Osteoblast (primary cell): ENCODE measurements around the gene COL11A1. TPM values are rescaled to one million over a fixed set of nuclear protein-coding genes. Genes with fewer than 3 reads are reported as not detected.
A peak's percentile ranks its signal among the peaks of the same experiment; 100 is the strongest.

ENCODE experiments used
- DNase-seq: peaks from one replicate; pipeline ENCODE4 v3.0.0; 2011; ENCODE audit warnings: low spot score, mixed read lengths; ENCODE audit not compliant: insufficient read length; ENCODE audit errors: missing footprints
- H2AFZ ChIP-seq: 2 replicates; pipeline ENCODE4 v1.6.0; 2011; ENCODE audit warnings: mild to moderate bottlenecking, low read length
- H3K27ac ChIP-seq: 2 replicates; pipeline ENCODE4 v1.5.1; 2011; ENCODE audit warnings: mild to moderate bottlenecking, low read depth, low read length, moderate library complexity
- H3K27me3 ChIP-seq: 2 replicates; pipeline ENCODE4 v1.6.0; 2012; ENCODE audit warnings: mild to moderate bottlenecking, control low read depth, inconsistent platforms, low read length, moderate library complexity; ENCODE audit not compliant: insufficient read depth
- H3K36me3 ChIP-seq: 2 replicates; pipeline ENCODE4 v1.5.1; 2011; ENCODE audit warnings: mild to moderate bottlenecking, low read length, control low read depth, moderate library complexity; ENCODE audit not compliant: insufficient read depth
- H3K4me1 ChIP-seq: 2 replicates; pipeline ENCODE4 v1.5.1; 2011; ENCODE audit warnings: mild to moderate bottlenecking, low read length, control low read depth, moderate library complexity; ENCODE audit not compliant: insufficient read depth
- H3K4me2 ChIP-seq: 2 replicates; pipeline ENCODE4 v1.6.0; 2011; ENCODE audit warnings: mild to moderate bottlenecking, low read length; ENCODE audit not compliant: insufficient read depth
- H3K4me3 ChIP-seq: fragments of 200-600 bp; sonication (generic); 3 replicates; pipeline ENCODE4 v1.5.1; 2012; ENCODE audit warnings: mild to moderate bottlenecking, low read length, inconsistent platforms; ENCODE audit not compliant: insufficient read depth
- H3K79me2 ChIP-seq: 2 replicates; pipeline ENCODE4 v1.6.0; 2012; ENCODE audit warnings: mild to moderate bottlenecking, low read length, control low read depth, inconsistent platforms; ENCODE audit not compliant: insufficient read depth
- H3K9me3 ChIP-seq: 2 replicates; pipeline ENCODE4 v1.5.1; 2011; ENCODE audit warnings: low read depth, low read length, control low read depth
- H4K20me1 ChIP-seq: 2 replicates; pipeline ENCODE4 v1.6.0; 2012; ENCODE audit warnings: mild to moderate bottlenecking, low read length, control low read depth; ENCODE audit not compliant: insufficient read depth
- CTCF ChIP-seq: IDR thresholded peaks from 2 replicates; pipeline ENCODE4 v1.5.1; 2011; ENCODE audit warnings: mild to moderate bottlenecking, low read depth, low read length, moderate library complexity; ENCODE audit errors: extremely low read depth
- total RNA-seq: library from RNA; depleted of rRNA; stranded (reverse); fragments of >200 nt; gene quantifications from 2 replicates; pipeline ENCODE4 v1.2.3, GENCODE V29; 2012

Gene COL11A1
- total RNA-seq, 1 donor, result 158 TPM

- no peaks in the 10 kb centered on the region for H3K9me3 ChIP-seq
- H2AFZ ChIP-seq, result no peak overlapping the region
- no peaks in the 10 kb centered on the region for H3K27me3 ChIP-seq
- no peak for DNase-seq
- H3K36me3 ChIP-seq, result no peaks in the 10 kb centered on the region
- no peaks in the 10 kb centered on the region for H4K20me1 ChIP-seq
- TF ChIP-seq CTCF, result no peak
- H3K27ac ChIP-seq, result no peak overlapping the region
- peaks cover 5% of the 10 kb centered on the region for H3K4me1 ChIP-seq
- H3K79me2 ChIP-seq, result no peaks in the 10 kb centered on the region
- H3K4me2 ChIP-seq, result no peak overlapping the region
- H3K4me3 ChIP-seq, result no peak overlapping the region
These were observed 3.6 kb upstream of the COL11A1 start for GRCh38 chr1:103111926-103112325.

- no peak for DNase-seq
- TF ChIP-seq CTCF, result no peak
- no peak overlapping the region for H3K27ac ChIP-seq
These were observed 2.4 kb upstream of the COL11A1 start for GRCh38 chr1:103110701-103111100.

GRCh38 chr1:103109311-103109920 lies 1.1 kb upstream of the COL11A1 start:
- Histone ChIP-seq H3K4me3 (no peak overlapping the region), H3K4me2 (peak overlapping the region; percentile 94), H3K27me3 (no peaks in the 10 kb centered on the region)

More at GRCh38 chr1:103110701-103111100, 2.4 kb upstream of the COL11A1 start:
- Histone ChIP-seq H3K79me2 (no peaks in the 10 kb centered on the region), H4K20me1 (no peaks in the 10 kb centered on the region), H3K4me2 (no peak overlapping the region), H2AFZ (no peak overlapping the region), H3K9me3 (no peaks in the 10 kb centered on the region), H3K4me1 (peaks cover 10% of the 10 kb centered on the region), H3K27me3 (no peaks in the 10 kb centered on the region), H3K4me3 (no peak overlapping the region), H3K36me3 (no peaks in the 10 kb centered on the region)

More at GRCh38 chr1:103109311-103109920, 1.1 kb upstream of the COL11A1 start:
- Histone ChIP-seq H3K36me3 (no peaks in the 10 kb centered on the region), H4K20me1 (no peaks in the 10 kb centered on the region), H3K27ac (no peak overlapping the region), H3K9me3 (no peaks in the 10 kb centered on the region), H3K79me2 (no peaks in the 10 kb centered on the region), H2AFZ (peak overlapping the region; percentile 81), H3K4me1 (peaks cover 10% of the 10 kb centered on the region)
- TF ChIP-seq CTCF, result no peak
- DNase-seq, result peak; percentile 31
